ENCODE measurements around the gene BMPR1A. TPM values are rescaled to one million over a fixed set of nuclear protein-coding genes. Genes with fewer than 3 reads are reported as not detected.

BMPR1A gene
- total RNA-seq, 1 experiment from 2014 or later: 94.3 TPM

DNA sequence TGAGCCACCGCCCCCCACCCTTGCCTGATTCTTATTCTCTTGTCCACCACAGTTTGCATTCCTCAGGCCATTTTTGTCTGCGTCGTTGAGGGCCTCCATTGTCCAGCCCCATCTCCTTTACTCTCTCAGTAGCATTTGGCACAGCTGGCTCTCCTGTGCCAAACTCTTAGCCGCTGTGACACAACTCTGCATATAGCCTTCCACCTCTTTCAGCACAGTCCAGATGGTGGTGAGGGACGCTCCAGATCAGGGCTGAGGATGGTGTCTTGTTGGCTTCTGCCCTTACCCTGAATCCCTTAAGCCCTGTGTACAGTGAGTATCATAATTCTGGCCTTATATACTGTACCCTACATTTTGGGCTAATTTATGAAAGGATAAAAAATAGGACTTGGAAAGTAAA is 45.6 kb downstream of the BMPR1A start:
- POLR2A ChIA-PET: no interaction called here

GRCh38 chr10:86802473-86803108 is 46.2 kb downstream of the BMPR1A start:
- TF ChIP-seq POLR2AphosphoS5 (IDR thresholded peaks at IDR 0.05; ENCODE audit: low read depth, low read length) (no peak), TCF7L2 (IDR thresholded peaks at IDR 0.05; ENCODE audit: low read depth, low read length) (no peak), REST (IDR thresholded peaks at IDR 0.05; ENCODE audit: insufficient read depth in 1 of 2, low read depth in 2 of 2, low read length in 1 of 2) (no peak), SIN3A (IDR thresholded peaks at IDR 0.05; ENCODE audit: borderline replicate concordance, insufficient read depth, low read depth, low read length) (no peak)
- TF ChIP-seq, protein P1, sequence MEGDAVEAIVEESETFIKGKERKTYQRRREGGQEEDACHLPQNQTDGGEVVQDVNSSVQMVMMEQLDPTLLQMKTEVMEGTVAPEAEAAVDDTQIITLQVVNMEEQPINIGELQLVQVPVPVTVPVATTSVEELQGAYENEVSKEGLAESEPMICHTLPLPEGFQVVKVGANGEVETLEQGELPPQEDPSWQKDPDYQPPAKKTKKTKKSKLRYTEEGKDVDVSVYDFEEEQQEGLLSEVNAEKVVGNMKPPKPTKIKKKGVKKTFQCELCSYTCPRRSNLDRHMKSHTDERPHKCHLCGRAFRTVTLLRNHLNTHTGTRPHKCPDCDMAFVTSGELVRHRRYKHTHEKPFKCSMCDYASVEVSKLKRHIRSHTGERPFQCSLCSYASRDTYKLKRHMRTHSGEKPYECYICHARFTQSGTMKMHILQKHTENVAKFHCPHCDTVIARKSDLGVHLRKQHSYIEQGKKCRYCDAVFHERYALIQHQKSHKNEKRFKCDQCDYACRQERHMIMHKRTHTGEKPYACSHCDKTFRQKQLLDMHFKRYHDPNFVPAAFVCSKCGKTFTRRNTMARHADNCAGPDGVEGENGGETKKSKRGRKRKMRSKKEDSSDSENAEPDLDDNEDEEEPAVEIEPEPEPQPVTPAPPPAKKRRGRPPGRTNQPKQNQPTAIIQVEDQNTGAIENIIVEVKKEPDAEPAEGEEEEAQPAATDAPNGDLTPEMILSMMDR (IDR thresholded peaks at IDR 0.05): no peak
- no peak for DNase-seq (ENCODE audit: low read depth, low spot score)
- POLR2A ChIA-PET: interaction anchor here (0.7 kb wide), 1 partner anchor 56 kb away, joined by 6 read pairs; no protein-coding TSS in a partner anchor
- Histone ChIP-seq H3K4me1 (ENCODE audit: control insufficient read depth, insufficient read depth, low read length) (peaks cover 3% of the 10 kb centered on the region; the same call in 1 of the 2 replicates), H3K9me3 (ENCODE audit: control insufficient read depth, insufficient read depth, low read depth, low read length) (no peaks in the 10 kb centered on the region), H3K4me3 (ENCODE audit: low read depth in 2 of 2, low read length in 2 of 2) (no peak overlapping the region), H3K27ac (ENCODE audit: low read length) (no peak overlapping the region), H3K27me3 (ENCODE audit: control insufficient read depth, insufficient read depth, low read length) (no peaks in the 10 kb centered on the region), H3K36me3 (ENCODE audit: control insufficient read depth, insufficient read depth, low read length) (no peaks in the 10 kb centered on the region)
- in situ Hi-C loops (cut with HindIII; ENCODE audit: low pct_unique_long_range_greater_than_20kb, low sequenced_read_pairs): no loop called here
- ATAC-seq: no peak
- no TSS peak for BruUV-seq (replicated peaks)
- CTCF ChIA-PET: interaction anchor here (0.5 kb wide), 1 partner anchor 12 kb away, joined by 4 read pairs; no protein-coding TSS in a partner anchor
- intact Hi-C loops (cut with micrococcal nuclease; ENCODE audit: unreplicated experiment): no loop called here

More for the DNA sequence above, 45.6 kb downstream of the BMPR1A start:
- Histone ChIP-seq H3K27me3 (ENCODE audit: control insufficient read depth, insufficient read depth, low read length) (no peaks in the 10 kb centered on the region), H3K4me3 (ENCODE audit: low read depth in 2 of 2, low read length in 2 of 2) (no peak overlapping the region), H3K27ac (ENCODE audit: low read length) (no peak overlapping the region), H3K9me3 (ENCODE audit: control insufficient read depth, insufficient read depth, low read depth, low read length) (no peaks in the 10 kb centered on the region), H3K4me1 (ENCODE audit: control insufficient read depth, insufficient read depth, low read length) (peaks cover 3% of the 10 kb centered on the region; the same call in 1 of the 2 replicates), H3K36me3 (ENCODE audit: control insufficient read depth, insufficient read depth, low read length) (no peaks in the 10 kb centered on the region)
- intact Hi-C loops (cut with micrococcal nuclease; ENCODE audit: unreplicated experiment): no loop called here
- TF ChIP-seq, protein P1 (IDR thresholded peaks at IDR 0.05): no peak
- TF ChIP-seq POLR2AphosphoS5 (IDR thresholded peaks at IDR 0.05; ENCODE audit: low read depth, low read length) (no peak), TCF7L2 (IDR thresholded peaks at IDR 0.05; ENCODE audit: low read depth, low read length) (no peak), REST (IDR thresholded peaks at IDR 0.05; ENCODE audit: insufficient read depth in 1 of 2, low read depth in 2 of 2, low read length in 1 of 2) (no peak), SIN3A (IDR thresholded peaks at IDR 0.05; ENCODE audit: borderline replicate concordance, insufficient read depth, low read depth, low read length) (no peak)
- no peak for DNase-seq (ENCODE audit: low read depth, low spot score)
- in situ Hi-C loops (cut with HindIII; ENCODE audit: low pct_unique_long_range_greater_than_20kb, low sequenced_read_pairs): no loop called here
- peak; percentile 66; the same call in 1 of the 2 replicates for ATAC-seq
- no TSS peak for BruUV-seq (replicated peaks)
- CTCF ChIA-PET: no interaction called here

Data from Panc1 (cell line).